GM18868 (cell line): Measurements from ENCODE around the gene SLC25A1.

ENCODE experiments used
- ATAC-seq: cut with Tn5 transposase; IDR thresholded peaks from one replicate; pipeline ENCODE4 v1.9.1; 2021; ENCODE audit warnings: mild to moderate bottlenecking, moderate library complexity; ENCODE audit not compliant: unreplicated experiment

SLC25A1 gene

GRCh38 chr22:19143967-19144400 is 34.6 kb downstream of the SLC25A1 start:
- ATAC-seq, result no peak

- no peak for ATAC-seq
Observed at GRCh38 chr22:19143212-19143611, 35.3 kb downstream of the SLC25A1 start.

GRCh38 chr22:19142394-19142793 is 36.1 kb downstream of the SLC25A1 start:
- ATAC-seq, result no peak

- ATAC-seq, result no peak
Observed at GRCh38 chr22:19139974-19140373, 38.6 kb downstream of the SLC25A1 start.

GRCh38 chr22:19139001-19139356 is 39.6 kb downstream of the SLC25A1 start:
- ATAC-seq, result no peak

GRCh38 chr22:19138217-19139000 is 40.1 kb downstream of the SLC25A1 start:
- ATAC-seq, result no peak

- no peak for ATAC-seq
Observed at GRCh38 chr22:19137384-19138216, 40.9 kb downstream of the SLC25A1 start.

- no peak for ATAC-seq
Observed at GRCh38 chr22:19136915-19137314, 41.6 kb downstream of the SLC25A1 start.

- ATAC-seq, result no peak
Observed at GRCh38 chr22:19134874-19135273, 43.7 kb downstream of the SLC25A1 start.

GRCh38 chr22:19134176-19134831 is 44.2 kb downstream of the SLC25A1 start:
- no peak for ATAC-seq

GRCh38 chr22:19133561-19133960 is 45.0 kb downstream of the SLC25A1 start:
- no peak for ATAC-seq

GRCh38 chr22:19132693-19133400 is 45.7 kb downstream of the SLC25A1 start:
- no peak for ATAC-seq

- ATAC-seq, result no peak
Observed at GRCh38 chr22:19132153-19132552, 46.4 kb downstream of the SLC25A1 start.

- ATAC-seq, result no peak
Observed at GRCh38 chr22:19131685-19132015, 46.9 kb downstream of the SLC25A1 start.

GRCh38 chr22:19130959-19131684 is 47.4 kb downstream of the SLC25A1 start, which contains the start of gene TSSK2:
Gene TSSK2 (plus strand): TSS chr22:19131308. CDS start chr22:19131400, 92 bp downstream.
- no peak for ATAC-seq

- ATAC-seq, result no peak
Observed at GRCh38 chr22:19129871-19130270, 48.7 kb downstream of the SLC25A1 start.

- no peak for ATAC-seq
Observed at GRCh38 chr22:19128946-19129727, 49.4 kb downstream of the SLC25A1 start.

- ATAC-seq, result no peak
Observed at GRCh38 chr22:19128009-19128401, 50.5 kb downstream of the SLC25A1 start.

GRCh38 chr22:19127329-19128008 is 51.1 kb downstream of the SLC25A1 start:
- ATAC-seq, result no peak
